ENCODE measurements around the gene FHL3.

FHL3 gene

GRCh38 chr1:38022810-38023209 is 17.5 kb upstream of the FHL3 start:
- H3K79me2 ChIP-seq (ENCODE audit: insufficient read depth, low read depth) = 0 out of 2 replicates have a peak, but pooled peaks cover 11% of the 10 kb centered on the region
- no peak overlapping the region for H2AFZ ChIP-seq (ENCODE audit: low read depth)
- no peak overlapping the region for H3K27ac ChIP-seq
- TF ChIP-seq, protein P1, sequence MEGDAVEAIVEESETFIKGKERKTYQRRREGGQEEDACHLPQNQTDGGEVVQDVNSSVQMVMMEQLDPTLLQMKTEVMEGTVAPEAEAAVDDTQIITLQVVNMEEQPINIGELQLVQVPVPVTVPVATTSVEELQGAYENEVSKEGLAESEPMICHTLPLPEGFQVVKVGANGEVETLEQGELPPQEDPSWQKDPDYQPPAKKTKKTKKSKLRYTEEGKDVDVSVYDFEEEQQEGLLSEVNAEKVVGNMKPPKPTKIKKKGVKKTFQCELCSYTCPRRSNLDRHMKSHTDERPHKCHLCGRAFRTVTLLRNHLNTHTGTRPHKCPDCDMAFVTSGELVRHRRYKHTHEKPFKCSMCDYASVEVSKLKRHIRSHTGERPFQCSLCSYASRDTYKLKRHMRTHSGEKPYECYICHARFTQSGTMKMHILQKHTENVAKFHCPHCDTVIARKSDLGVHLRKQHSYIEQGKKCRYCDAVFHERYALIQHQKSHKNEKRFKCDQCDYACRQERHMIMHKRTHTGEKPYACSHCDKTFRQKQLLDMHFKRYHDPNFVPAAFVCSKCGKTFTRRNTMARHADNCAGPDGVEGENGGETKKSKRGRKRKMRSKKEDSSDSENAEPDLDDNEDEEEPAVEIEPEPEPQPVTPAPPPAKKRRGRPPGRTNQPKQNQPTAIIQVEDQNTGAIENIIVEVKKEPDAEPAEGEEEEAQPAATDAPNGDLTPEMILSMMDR (conservative IDR thresholded peaks at IDR 0.05; ENCODE audit: low read depth, low read length) = no peak
- H3K36me3 ChIP-seq (ENCODE audit: insufficient read depth) = peaks cover 10% of the 10 kb centered on the region; the same call in 1 of the 2 replicates
- H3K9ac ChIP-seq = no peak overlapping the region
- peaks cover 29% of the 10 kb centered on the region for H3K4me1 ChIP-seq (ENCODE audit: low read depth, poor library complexity, severe bottlenecking)
- H3K4me3 ChIP-seq (IDR thresholded peaks at IDR 0.05; ENCODE audit: insufficient read depth, low read depth, low read length) = no peak overlapping the region
- no peak overlapping the region for H3K4me2 ChIP-seq
- H3K27me3 ChIP-seq (ENCODE audit: insufficient read depth, low read depth) = no peaks in the 10 kb centered on the region
- no peaks in the 10 kb centered on the region for H4K20me1 ChIP-seq (ENCODE audit: insufficient read depth)

DNA sequence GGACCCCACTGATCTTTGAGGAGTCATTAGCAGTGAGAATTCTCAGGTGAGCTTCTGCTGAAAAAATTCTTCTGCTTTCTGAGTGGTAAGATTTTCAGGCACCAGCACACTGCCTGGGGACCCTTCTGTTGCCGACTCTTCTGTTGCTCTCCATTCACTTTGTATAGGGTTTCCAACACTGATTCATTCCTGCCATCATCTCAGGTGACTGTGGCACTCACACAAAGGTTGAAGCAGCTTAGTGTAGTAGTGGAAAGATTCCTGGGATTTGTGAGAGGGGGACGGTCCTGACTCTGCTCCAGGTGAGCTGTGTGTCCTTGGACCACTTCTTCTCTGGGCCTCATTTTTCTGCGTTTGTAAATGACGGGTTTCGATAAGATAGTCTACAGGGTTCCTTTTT is 16.7 kb upstream of the FHL3 start:
- H3K36me3 ChIP-seq (ENCODE audit: insufficient read depth) = peaks cover 10% of the 10 kb centered on the region; the same call in 1 of the 2 replicates
- H3K4me1 ChIP-seq (ENCODE audit: low read depth, poor library complexity, severe bottlenecking) = peaks cover 21% of the 10 kb centered on the region
- no peaks in the 10 kb centered on the region for H3K27me3 ChIP-seq (ENCODE audit: insufficient read depth, low read depth)
- no peak overlapping the region for H3K9ac ChIP-seq
- H2AFZ ChIP-seq (ENCODE audit: low read depth) = no peak overlapping the region
- TF ChIP-seq, protein P1 (conservative IDR thresholded peaks at IDR 0.05; ENCODE audit: low read depth, low read length) = no peak
- H3K4me2 ChIP-seq = no peak overlapping the region
- H3K79me2 ChIP-seq (ENCODE audit: insufficient read depth, low read depth) = peaks cover 19% of the 10 kb centered on the region; the same call in 1 of the 2 replicates
- H3K4me3 ChIP-seq (IDR thresholded peaks at IDR 0.05; ENCODE audit: insufficient read depth, low read depth, low read length) = no peak overlapping the region
- no peak overlapping the region for H3K27ac ChIP-seq
- no peaks in the 10 kb centered on the region; the same call in 1 of the 2 replicates for H4K20me1 ChIP-seq (ENCODE audit: insufficient read depth)

- Histone ChIP-seq H3K4me3 (IDR thresholded peaks at IDR 0.05; ENCODE audit: insufficient read depth, low read depth, low read length) (no peak overlapping the region), H3K4me2 (no peak overlapping the region), H4K20me1 (ENCODE audit: insufficient read depth) (no peaks in the 10 kb centered on the region; the same call in 1 of the 2 replicates), H3K27ac (no peak overlapping the region), H3K36me3 (ENCODE audit: insufficient read depth) (peaks cover 10% of the 10 kb centered on the region; the same call in 1 of the 2 replicates), H3K79me2 (ENCODE audit: insufficient read depth, low read depth) (peaks cover 35% of the 10 kb centered on the region), H2AFZ (ENCODE audit: low read depth) (no peak overlapping the region), H3K4me1 (ENCODE audit: low read depth, poor library complexity, severe bottlenecking) (peaks cover 14% of the 10 kb centered on the region), H3K27me3 (ENCODE audit: insufficient read depth, low read depth) (no peaks in the 10 kb centered on the region), H3K9ac (no peak overlapping the region)
- TF ChIP-seq, protein P1 (conservative IDR thresholded peaks at IDR 0.05; ENCODE audit: low read depth, low read length) = no peak
Measured at GRCh38 chr1:38020396-38020795, 15.1 kb upstream of the FHL3 start.

- Histone ChIP-seq H4K20me1 (ENCODE audit: insufficient read depth) (no peaks in the 10 kb centered on the region; the same call in 1 of the 2 replicates), H3K9ac (no peak overlapping the region), H3K36me3 (ENCODE audit: insufficient read depth) (peaks cover 10% of the 10 kb centered on the region; the same call in 1 of the 2 replicates), H3K4me2 (no peak overlapping the region), H3K27ac (no peak overlapping the region), H3K27me3 (ENCODE audit: insufficient read depth, low read depth) (no peaks in the 10 kb centered on the region), H3K79me2 (ENCODE audit: insufficient read depth, low read depth) (peaks cover 50% of the 10 kb centered on the region), H2AFZ (ENCODE audit: low read depth) (no peak overlapping the region), H3K4me3 (IDR thresholded peaks at IDR 0.05; ENCODE audit: insufficient read depth, low read depth, low read length) (no peak overlapping the region), H3K4me1 (ENCODE audit: low read depth, poor library complexity, severe bottlenecking) (peaks cover 29% of the 10 kb centered on the region)
- TF ChIP-seq, protein P1 (conservative IDR thresholded peaks at IDR 0.05; ENCODE audit: low read depth, low read length) = peak; percentile 44
Measured at GRCh38 chr1:38018864-38019343, 13.6 kb upstream of the FHL3 start.

Data from KMS-11 (cell line).